ENCODE results near the gene NACA2. TPM values are rescaled to one million over a fixed set of nuclear protein-coding genes. Genes with fewer than 3 reads are reported as not detected.

The NACA2 gene
- total RNA-seq, 1 experiment from 2014 or later, result not detected

- Mint-ChIP-seq H3K9me3 (no peaks in the 10 kb centered on the region), H3K4me1 (peaks cover 3% of the 10 kb centered on the region; the same call in 1 of the 2 replicates), H3K4me3 (no peak overlapping the region), H3K27ac (no peak overlapping the region), H3K36me3 (no peaks in the 10 kb centered on the region), H3K27me3 (ENCODE audit: low read depth) (no peaks in the 10 kb centered on the region)
- DNase-seq (ENCODE audit: low spot score) (no peak), ATAC-seq (no peak)
- POLR2A ChIA-PET, result no interaction called here
- TF ChIP-seq ZSCAN18 (CRISPR knock-in tag; IDR thresholded peaks at IDR 0.05) (no peak), ELF4 (CRISPR knock-in tag; IDR thresholded peaks at IDR 0.05; ENCODE audit: low read depth) (no peak), ZNF512 (CRISPR knock-in tag; IDR thresholded peaks at IDR 0.05; ENCODE audit: borderline replicate concordance) (no peak), FOXP1 (CRISPR knock-in tag; IDR thresholded peaks at IDR 0.05; ENCODE audit: borderline replicate concordance) (no peak), CREM (CRISPR knock-in tag; IDR thresholded peaks at IDR 0.05) (no peak), ZMAT4 (CRISPR knock-in tag; IDR thresholded peaks at IDR 0.05) (no peak), ZNF121 (CRISPR knock-in tag; IDR thresholded peaks at IDR 0.05) (peak; percentile 57; the same call in 1 of the 2 replicates)
- CTCF ChIA-PET, result interaction anchor here (0.8 to 2.4 kb wide), 7 partner anchors 9 to 171 kb away, joined by 3 to 13 read pairs (median 3); no protein-coding TSS in a partner anchor
Observed at GRCh38 chr17:61583660-61584264, 7.3 kb downstream of the NACA2 start.

- ATAC-seq (no peak), DNase-seq (ENCODE audit: low spot score) (no peak)
- Mint-ChIP-seq H3K4me1 (peaks cover 3% of the 10 kb centered on the region; the same call in 1 of the 2 replicates), H3K36me3 (no peaks in the 10 kb centered on the region), H3K9me3 (no peaks in the 10 kb centered on the region), H3K4me3 (no peak overlapping the region), H3K27ac (no peak overlapping the region), H3K27me3 (ENCODE audit: low read depth) (no peaks in the 10 kb centered on the region)
- TF ChIP-seq IRF2 (CRISPR knock-in tag; IDR thresholded peaks at IDR 0.05; ENCODE audit: borderline replicate concordance, low read depth) (no peak), ZBTB21 (CRISPR knock-in tag; IDR thresholded peaks at IDR 0.05; ENCODE audit: borderline replicate concordance) (no peak), HMGA2 (CRISPR knock-in tag; IDR thresholded peaks at IDR 0.05) (no peak), ZSCAN18 (CRISPR knock-in tag; IDR thresholded peaks at IDR 0.05) (no peak), GABPB1 (CRISPR knock-in tag; IDR thresholded peaks at IDR 0.05) (no peak), FOXP1 (CRISPR knock-in tag; IDR thresholded peaks at IDR 0.05; ENCODE audit: borderline replicate concordance) (no peak), FOXP4 (CRISPR knock-in tag; IDR thresholded peaks at IDR 0.05) (no peak)
- CTCF ChIA-PET, result interaction anchor here (0.6 to 2.4 kb wide), 7 partner anchors 9 to 171 kb away, joined by 3 to 13 read pairs (median 3); no protein-coding TSS in a partner anchor
- POLR2A ChIA-PET, result no interaction called here
Observed at GRCh38 chr17:61583242-61583641, 7.8 kb downstream of the NACA2 start.

GRCh38 chr17:61582593-61582992 lies 8.4 kb downstream of the NACA2 start:
- Mint-ChIP-seq H3K27me3 (ENCODE audit: low read depth) (no peaks in the 10 kb centered on the region), H3K9me3 (no peaks in the 10 kb centered on the region), H3K4me1 (peaks cover 3% of the 10 kb centered on the region; the same call in 1 of the 2 replicates), H3K36me3 (no peaks in the 10 kb centered on the region), H3K4me3 (no peak overlapping the region), H3K27ac (no peak overlapping the region)
- DNase-seq (ENCODE audit: low spot score) (no peak), ATAC-seq (no peak)
- ChIA-PET CTCF (interaction anchor here (0.6 to 1.1 kb wide), 2 partner anchors 8 to 166 kb away, joined by 3 to 4 read pairs; no protein-coding TSS in a partner anchor), POLR2A (no interaction called here)
- no peak for TF ChIP-seq JUN (CRISPR knock-in tag; IDR thresholded peaks at IDR 0.05)
- TF ChIP-seq ZNF138 (CRISPR knock-in tag; conservative IDR thresholded peaks at IDR 0.05), result no peak
- TF ChIP-seq CDX4 (CRISPR knock-in tag; IDR thresholded peaks at IDR 0.05; ENCODE audit: borderline replicate concordance), result no peak
- no peak for TF ChIP-seq E2F4 (CRISPR knock-in tag; IDR thresholded peaks at IDR 0.05; ENCODE audit: borderline replicate concordance, low read depth)
- TF ChIP-seq ATF2 (CRISPR knock-in tag; IDR thresholded peaks at IDR 0.05; ENCODE audit: borderline replicate concordance, low read depth), result no peak
- no peak for TF ChIP-seq FOXJ3 (CRISPR knock-in tag; IDR thresholded peaks at IDR 0.05; ENCODE audit: borderline replicate concordance)
- no peak for TF ChIP-seq TP53 (CRISPR knock-in tag; IDR thresholded peaks at IDR 0.05)

All from WTC11 (cell line).